Peyer's patch (tissue), 4 donors: Measurements from ENCODE around the gene ADPRM.

Experiments
- CTCF ChIP-seq, 6 experiments: fragments of 450-650 bp in 4 of 6; fragments of 200-600 bp in 2 of 6; sonication (generic) in 1 of 6; IDR thresholded peaks; one replicate each; pipeline ENCODE4 v1.5.1; 2017 to 2019; ENCODE audit warnings: antibody characterized with exemption in 6 of 6, mild to moderate bottlenecking in 3 of 6, moderate library complexity in 1 of 6
- POLR2A ChIP-seq, 2 donors: fragments of 450-650 bp; IDR thresholded peaks; one replicate each; pipeline ENCODE4 v1.5.1; 2017; ENCODE audit warnings: antibody characterized with exemption in 2 of 2, mild to moderate bottlenecking in 2 of 2, moderate library complexity in 2 of 2

- no peak for TF ChIP-seq CTCF (IDR thresholded peaks at IDR 0.05)
- no peak for TF ChIP-seq POLR2A (IDR thresholded peaks at IDR 0.05)
Observed at GRCh38 chr17:10663231-10663630, 34.2 kb upstream of the ADPRM start.
